Sigmoid colon (tissue), 4 donors: ENCODE results near the gene UPP1.

Experiments
- POLR2AphosphoS5 ChIP-seq, 4 donors: sonication (generic); formaldehyde crosslinking; IDR thresholded peaks; one replicate each; pipeline ENCODE4 v1.6.1; 2017; ENCODE audit warnings: antibody characterized with exemption in 4 of 4
- TF ChIP-seq, protein P1 (sequence below), 4 experiments: fragments of 450-650 bp in 3 of 4; fragments of 200-600 bp in 1 of 4; IDR thresholded peaks; one replicate each; pipeline ENCODE4 v1.5.1; 2016 to 2019; ENCODE audit warnings: antibody characterized with exemption in 4 of 4, mild to moderate bottlenecking in 3 of 4, moderate library complexity in 2 of 4

GRCh38 chr7:48116043-48116442, 27.0 kb downstream of the UPP1 start:
- TF ChIP-seq, protein P1, sequence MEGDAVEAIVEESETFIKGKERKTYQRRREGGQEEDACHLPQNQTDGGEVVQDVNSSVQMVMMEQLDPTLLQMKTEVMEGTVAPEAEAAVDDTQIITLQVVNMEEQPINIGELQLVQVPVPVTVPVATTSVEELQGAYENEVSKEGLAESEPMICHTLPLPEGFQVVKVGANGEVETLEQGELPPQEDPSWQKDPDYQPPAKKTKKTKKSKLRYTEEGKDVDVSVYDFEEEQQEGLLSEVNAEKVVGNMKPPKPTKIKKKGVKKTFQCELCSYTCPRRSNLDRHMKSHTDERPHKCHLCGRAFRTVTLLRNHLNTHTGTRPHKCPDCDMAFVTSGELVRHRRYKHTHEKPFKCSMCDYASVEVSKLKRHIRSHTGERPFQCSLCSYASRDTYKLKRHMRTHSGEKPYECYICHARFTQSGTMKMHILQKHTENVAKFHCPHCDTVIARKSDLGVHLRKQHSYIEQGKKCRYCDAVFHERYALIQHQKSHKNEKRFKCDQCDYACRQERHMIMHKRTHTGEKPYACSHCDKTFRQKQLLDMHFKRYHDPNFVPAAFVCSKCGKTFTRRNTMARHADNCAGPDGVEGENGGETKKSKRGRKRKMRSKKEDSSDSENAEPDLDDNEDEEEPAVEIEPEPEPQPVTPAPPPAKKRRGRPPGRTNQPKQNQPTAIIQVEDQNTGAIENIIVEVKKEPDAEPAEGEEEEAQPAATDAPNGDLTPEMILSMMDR (IDR thresholded peaks at IDR 0.05): no peak
- TF ChIP-seq POLR2AphosphoS5 (IDR thresholded peaks at IDR 0.05): no peak
